Panc1 (cell line): Measurements from ENCODE around the gene FBXO15.

Experiments
- CTCF ChIP-seq: fragments of 450-650 bp; IDR thresholded peaks from 2 replicates; pipeline ENCODE4 v1.5.1; 2017; ENCODE audit warnings: mild to moderate bottlenecking
- POLR2AphosphoS5 ChIP-seq: IDR thresholded peaks from 2 replicates; pipeline ENCODE4 v1.6.1; 2012; ENCODE audit warnings: mild to moderate bottlenecking, low read depth, low read length, moderate library complexity
- REST ChIP-seq, 2 experiments: IDR thresholded peaks; 2 replicates each; pipeline ENCODE4 v1.6.1; 2011 to 2012; ENCODE audit warnings: low read depth in 2 of 2, control low read depth in 1 of 2, low read length in 1 of 2, mild to moderate bottlenecking in 1 of 2, moderate library complexity in 1 of 2; ENCODE audit not compliant: insufficient read depth in 1 of 2
- TCF7L2 ChIP-seq: IDR thresholded peaks from 2 replicates; pipeline ENCODE4 v1.6.1; 2011; ENCODE audit warnings: mild to moderate bottlenecking, low read depth, low read length, inconsistent platforms

DNA sequence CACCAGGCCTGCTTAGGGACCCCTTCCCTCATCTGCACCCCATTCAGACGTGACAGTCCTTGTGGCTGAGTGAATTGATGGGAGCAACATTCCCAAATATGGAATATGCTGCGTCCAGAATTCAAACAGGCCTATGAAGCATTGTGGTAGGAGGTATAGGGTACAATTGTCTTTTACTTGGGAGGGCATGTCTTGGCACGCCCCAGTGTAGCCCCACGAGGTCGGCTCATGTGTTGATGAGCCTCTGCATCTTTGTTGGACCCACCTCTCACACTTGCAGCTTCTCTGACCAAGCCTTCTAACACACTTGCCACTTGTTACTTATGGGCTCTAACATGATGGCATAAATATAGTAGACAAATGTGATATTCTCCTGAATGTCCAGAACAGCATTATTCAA lies 2.2 kb upstream of the FBXO15 start:
- TF ChIP-seq CTCF, result no peak
- TF ChIP-seq POLR2AphosphoS5, result no peak
- no peak for TF ChIP-seq REST (IDR thresholded peaks at IDR 0.05; ENCODE audit: insufficient read depth in 1 of 2, low read depth in 2 of 2, low read length in 1 of 2)
- TF ChIP-seq TCF7L2, result no peak
